ENCODE data around the gene POLR2A. TPM values are rescaled to one million over a fixed set of nuclear protein-coding genes. Genes with fewer than 3 reads are reported as not detected.
A peak's percentile ranks its signal among the peaks of the same experiment; 100 is the strongest.
"Not testable (repeated sequence)": the region's sequence is repeated elsewhere in the genome, so short reads cannot be mapped to it uniquely, and the experiment has no call there.

POLR2A gene
- total RNA-seq, 1 donor from 2014 or later, result 91.3 TPM

DNA sequence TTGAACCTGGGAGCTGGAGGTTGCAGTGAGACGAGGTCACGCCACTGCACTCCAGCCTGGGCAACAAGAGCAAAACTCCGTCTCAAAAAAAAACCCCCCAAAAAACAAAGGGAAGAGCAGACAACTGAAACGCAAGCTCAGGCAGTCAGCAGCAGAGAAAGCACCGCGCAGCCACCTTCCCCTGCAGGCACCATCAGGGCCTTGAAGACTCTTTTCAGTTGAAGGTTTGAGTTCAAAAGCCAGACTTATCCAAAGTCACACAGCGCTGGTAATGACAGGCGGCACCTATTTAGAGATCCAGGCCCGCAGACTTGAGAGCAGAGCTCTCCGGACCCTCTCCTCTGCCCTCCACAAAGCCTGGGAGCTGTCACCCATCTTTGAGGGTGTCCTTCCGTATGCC, 15.9 kb upstream of the POLR2A start:
- peaks cover 13 to 21% (median 16%) of the 10 kb centered on the region in 3 donors for H3K36me3 ChIP-seq (ENCODE audit: control insufficient read depth in 3 of 3, insufficient read depth in 3 of 3, low read length in 3 of 3)
- H3K9ac ChIP-seq (ENCODE audit: low read depth in 1 of 3, low read length in 3 of 3), result no peak overlapping the region
- H3K4me3 ChIP-seq (ENCODE audit: low read length in 3 of 3), result no peak overlapping the region
- no peaks in the 10 kb centered on the region for H3K9me3 ChIP-seq (ENCODE audit: control insufficient read depth in 3 of 3, low read length in 3 of 3)
- H3K4me1 ChIP-seq (ENCODE audit: control insufficient read depth in 3 of 3, insufficient read depth in 3 of 3, low read length in 3 of 3), result peaks cover 22 to 34% (median 30%) of the 10 kb centered on the region in 3 donors
- H3K27me3 ChIP-seq (ENCODE audit: control insufficient read depth in 3 of 3, insufficient read depth in 3 of 3, low read length in 3 of 3), result no peaks in the 10 kb centered on the region
- H3K27ac ChIP-seq (ENCODE audit: low read depth, low read length), result no peak overlapping the region

DNA sequence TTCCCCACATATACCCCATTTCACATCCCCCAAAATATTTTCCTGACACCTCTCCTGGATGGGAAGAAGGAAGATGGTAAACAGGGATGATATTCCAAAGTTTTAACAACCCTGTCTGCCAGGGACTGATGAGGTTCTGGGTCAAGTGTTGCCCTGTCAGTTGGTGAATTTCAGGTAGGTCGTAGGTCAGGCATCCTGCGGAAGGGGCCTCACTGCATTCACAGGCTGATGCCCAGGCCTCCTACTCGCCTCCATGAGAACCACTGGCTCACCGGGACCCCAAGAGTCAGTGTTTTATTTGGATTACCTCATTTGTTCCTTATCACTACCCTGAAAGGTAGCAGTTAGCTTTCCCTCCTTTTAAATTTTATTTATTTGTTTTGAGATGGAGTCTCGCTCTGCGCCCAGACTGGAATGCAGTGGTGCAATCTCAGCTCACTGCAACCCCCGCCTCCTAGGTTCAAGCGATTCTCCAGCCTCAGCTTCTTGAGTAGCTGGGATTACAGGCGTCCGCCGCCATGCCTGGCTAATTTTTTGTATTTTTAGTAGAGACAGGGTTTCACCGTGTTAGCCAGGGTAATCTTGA, 15.3 kb upstream of the POLR2A start:
- no peaks in the 10 kb centered on the region for H3K9me3 ChIP-seq (ENCODE audit: control insufficient read depth in 3 of 3, low read length in 3 of 3)
- no peak overlapping the region for H3K27ac ChIP-seq (ENCODE audit: low read depth, low read length)
- H3K4me3 ChIP-seq (ENCODE audit: low read length in 3 of 3), result no peak overlapping the region
- no peaks in the 10 kb centered on the region for H3K27me3 ChIP-seq (ENCODE audit: control insufficient read depth in 3 of 3, insufficient read depth in 3 of 3, low read length in 3 of 3)
- no peak overlapping the region for H3K9ac ChIP-seq (ENCODE audit: low read depth in 1 of 3, low read length in 3 of 3)
- H3K36me3 ChIP-seq (ENCODE audit: control insufficient read depth in 3 of 3, insufficient read depth in 3 of 3, low read length in 3 of 3), result peaks cover 9 to 15% (median 10%) of the 10 kb centered on the region in 3 donors
- H3K4me1 ChIP-seq (ENCODE audit: control insufficient read depth in 3 of 3, insufficient read depth in 3 of 3, low read length in 3 of 3), result peaks cover 26 to 38% (median 30%) of the 10 kb centered on the region in 3 donors

DNA sequence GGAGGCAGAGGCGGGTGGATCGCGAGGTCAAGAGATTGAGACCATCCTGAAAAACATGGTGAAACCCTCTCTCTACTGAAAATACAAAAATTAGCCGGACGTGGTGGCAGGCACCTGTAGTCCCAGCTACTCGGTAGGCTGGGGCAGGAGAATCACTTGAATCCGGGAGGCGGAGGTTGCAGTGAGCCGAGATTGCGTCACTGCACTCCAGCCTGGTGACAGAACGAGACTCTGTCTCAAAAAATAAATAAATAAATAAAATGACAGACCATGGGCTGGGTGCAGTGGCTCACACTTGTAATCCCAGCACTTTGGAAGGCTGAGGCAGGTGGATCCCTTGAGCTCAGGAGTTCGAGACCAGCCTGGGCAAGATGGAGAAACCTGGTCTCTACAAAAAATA, 14.3 kb upstream of the POLR2A start:
- H3K27me3 ChIP-seq (ENCODE audit: control insufficient read depth in 3 of 3, insufficient read depth in 3 of 3, low read length in 3 of 3); H3K9ac ChIP-seq (ENCODE audit: low read depth in 1 of 3, low read length in 3 of 3); H3K4me3 ChIP-seq (ENCODE audit: low read length in 3 of 3); H3K27ac ChIP-seq (ENCODE audit: low read depth, low read length); H3K9me3 ChIP-seq (ENCODE audit: control insufficient read depth in 3 of 3, low read length in 3 of 3): not testable (repeated sequence)
- H3K4me1 ChIP-seq (ENCODE audit: control insufficient read depth in 3 of 3, insufficient read depth in 3 of 3, low read length in 3 of 3), result peaks cover 33 to 44% (median 36%) of the 10 kb centered on the region in 3 donors
- peaks cover 7 to 12% (median 7%) of the 10 kb centered on the region in 3 donors for H3K36me3 ChIP-seq (ENCODE audit: control insufficient read depth in 3 of 3, insufficient read depth in 3 of 3, low read length in 3 of 3)

DNA sequence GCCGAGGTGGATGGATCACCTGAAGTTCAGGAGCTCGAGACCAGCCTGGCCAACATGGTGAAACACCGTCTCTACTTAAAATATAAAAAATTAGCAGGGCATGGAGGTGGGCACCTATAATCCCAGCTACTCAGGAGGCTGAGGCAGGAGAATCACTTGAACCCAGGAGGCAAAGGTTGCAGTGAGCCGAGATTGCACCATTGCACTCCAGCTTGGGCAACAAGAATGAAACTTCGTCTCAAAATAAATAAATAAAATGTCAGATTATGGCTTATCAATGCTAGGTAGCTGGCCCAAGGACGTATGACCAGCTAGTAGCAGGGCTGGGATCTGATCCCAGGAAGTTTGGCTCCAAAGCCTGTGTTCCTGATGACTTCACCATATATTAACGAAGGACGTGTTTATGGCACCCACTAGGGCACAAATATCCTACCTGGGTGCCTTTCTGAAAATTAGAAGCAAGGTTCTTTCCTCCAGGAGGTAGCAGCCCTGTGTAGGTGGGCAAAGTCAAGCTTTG, 13.7 kb upstream of the POLR2A start:
- Histone ChIP-seq H3K4me1 (ENCODE audit: control insufficient read depth in 3 of 3, insufficient read depth in 3 of 3, low read length in 3 of 3) (peaks cover 38 to 48% (median 39%) of the 10 kb centered on the region in 3 donors), H3K9ac (ENCODE audit: low read depth in 1 of 3, low read length in 3 of 3) (peak overlapping the region in 2 of 3 donors; percentile 1 to 5)
- not testable (repeated sequence) for H3K36me3 ChIP-seq (ENCODE audit: control insufficient read depth in 3 of 3, insufficient read depth in 3 of 3, low read length in 3 of 3); H3K27me3 ChIP-seq (ENCODE audit: control insufficient read depth in 3 of 3, insufficient read depth in 3 of 3, low read length in 3 of 3); H3K9me3 ChIP-seq (ENCODE audit: control insufficient read depth in 3 of 3, low read length in 3 of 3); H3K27ac ChIP-seq (ENCODE audit: low read depth, low read length); H3K4me3 ChIP-seq (ENCODE audit: low read length in 3 of 3)

DNA sequence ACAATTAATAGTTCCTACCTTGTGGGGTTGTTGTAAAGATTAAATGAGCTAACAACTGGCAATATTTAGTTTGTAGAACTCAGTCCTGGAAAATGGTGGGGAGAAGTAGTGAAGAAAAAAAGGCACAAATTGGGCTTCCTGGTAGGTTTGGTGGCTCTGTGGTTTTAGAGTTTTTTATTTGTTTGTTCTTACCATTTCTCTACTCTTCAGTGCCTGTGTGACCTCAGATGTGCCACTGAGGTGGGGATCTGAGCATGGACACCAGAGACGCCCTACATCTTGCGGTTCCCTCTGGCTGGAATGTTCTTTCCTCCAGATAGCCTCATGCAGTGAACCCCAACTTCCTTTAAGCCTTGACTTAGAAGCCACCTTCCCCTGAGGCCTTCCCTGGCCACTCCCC, 12.4 kb upstream of the POLR2A start:
- Histone ChIP-seq H3K4me3 (ENCODE audit: low read length in 3 of 3) (no peak overlapping the region), H3K9ac (ENCODE audit: low read depth in 1 of 3, low read length in 3 of 3) (no peak overlapping the region), H3K9me3 (ENCODE audit: control insufficient read depth in 3 of 3, low read length in 3 of 3) (no peaks in the 10 kb centered on the region), H3K36me3 (ENCODE audit: control insufficient read depth in 3 of 3, insufficient read depth in 3 of 3, low read length in 3 of 3) (peaks cover 0 to 3% (median 2%) of the 10 kb centered on the region in 3 donors), H3K27ac (ENCODE audit: low read depth, low read length) (peak overlapping the region; percentile 19), H3K27me3 (ENCODE audit: control insufficient read depth in 3 of 3, insufficient read depth in 3 of 3, low read length in 3 of 3) (no peaks in the 10 kb centered on the region), H3K4me1 (ENCODE audit: control insufficient read depth in 3 of 3, insufficient read depth in 3 of 3, low read length in 3 of 3) (peaks cover 43 to 50% (median 43%) of the 10 kb centered on the region in 3 donors)

DNA sequence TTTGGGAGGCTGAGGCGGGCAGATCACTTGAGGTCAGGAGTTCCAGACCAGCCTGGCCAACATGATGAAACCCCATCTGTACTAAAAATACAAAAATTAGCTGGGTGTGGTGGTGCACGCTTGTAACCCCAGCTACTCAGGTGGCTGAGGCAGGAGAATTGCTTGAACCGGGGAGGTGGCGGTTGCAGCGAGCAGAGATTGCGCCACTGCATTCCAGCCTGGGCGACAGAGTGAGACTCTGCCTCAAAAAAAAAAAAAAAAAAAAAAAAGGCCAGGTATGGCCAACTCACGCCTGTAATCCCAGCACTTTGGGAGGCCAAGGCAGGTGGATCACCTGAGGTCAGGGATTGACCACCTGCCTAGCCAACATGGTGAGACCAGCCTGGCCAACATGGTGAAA, 9.4 kb upstream of the POLR2A start:
- H3K36me3 ChIP-seq (ENCODE audit: control insufficient read depth in 3 of 3, insufficient read depth in 3 of 3, low read length in 3 of 3); H3K27me3 ChIP-seq (ENCODE audit: control insufficient read depth in 3 of 3, insufficient read depth in 3 of 3, low read length in 3 of 3); H3K4me3 ChIP-seq (ENCODE audit: low read length in 3 of 3); H3K9me3 ChIP-seq (ENCODE audit: control insufficient read depth in 3 of 3, low read length in 3 of 3): not testable (repeated sequence)
- peaks cover 51 to 60% (median 54%) of the 10 kb centered on the region in 3 donors for H3K4me1 ChIP-seq (ENCODE audit: control insufficient read depth in 3 of 3, insufficient read depth in 3 of 3, low read length in 3 of 3)
- H3K27ac ChIP-seq (ENCODE audit: low read depth, low read length), result peak overlapping the region; percentile 99
- H3K9ac ChIP-seq (ENCODE audit: low read depth in 1 of 3, low read length in 3 of 3), result peak overlapping the region in 1 of 3 donors; percentile 16

GRCh38 chr17:7475764-7476422, 8.3 kb upstream of the POLR2A start:
- Histone ChIP-seq H3K27ac (ENCODE audit: low read depth, low read length) (peak overlapping the region; percentile 99), H3K4me3 (ENCODE audit: low read length in 3 of 3) (peak overlapping the region; percentile 44 to 97 (median 65)), H3K4me1 (ENCODE audit: control insufficient read depth in 3 of 3, insufficient read depth in 3 of 3, low read length in 3 of 3) (peaks cover 55 to 63% (median 56%) of the 10 kb centered on the region in 3 donors), H3K36me3 (ENCODE audit: control insufficient read depth in 3 of 3, insufficient read depth in 3 of 3, low read length in 3 of 3) (no peaks in the 10 kb centered on the region), H3K9ac (ENCODE audit: low read depth in 1 of 3, low read length in 3 of 3) (peak overlapping the region; percentile 42 to 97 (median 54)), H3K27me3 (ENCODE audit: control insufficient read depth in 3 of 3, insufficient read depth in 3 of 3, low read length in 3 of 3) (no peaks in the 10 kb centered on the region), H3K9me3 (ENCODE audit: control insufficient read depth in 3 of 3, low read length in 3 of 3) (no peaks in the 10 kb centered on the region)

DNA sequence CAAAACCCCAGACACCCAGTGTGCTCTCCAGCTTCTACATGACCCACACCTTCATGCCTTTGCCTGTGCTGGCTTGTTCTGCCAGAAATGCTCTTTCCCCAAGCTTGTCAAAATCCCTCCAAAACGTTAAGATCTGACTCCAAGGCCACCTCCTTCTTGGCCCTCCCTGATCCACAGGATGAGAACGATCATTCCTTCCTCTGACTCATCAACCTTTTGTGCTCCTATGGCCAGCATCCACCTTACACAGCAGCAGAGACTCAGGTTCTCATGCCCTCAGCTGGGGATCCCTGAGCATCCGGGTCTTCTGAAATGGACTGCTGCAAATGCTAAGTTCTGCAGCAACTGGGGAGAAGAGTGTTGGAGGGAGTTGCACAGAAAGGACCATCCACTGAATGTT, 7.7 kb upstream of the POLR2A start:
- Histone ChIP-seq H3K9me3 (ENCODE audit: control insufficient read depth in 3 of 3, low read length in 3 of 3) (no peaks in the 10 kb centered on the region), H3K4me1 (ENCODE audit: control insufficient read depth in 3 of 3, insufficient read depth in 3 of 3, low read length in 3 of 3) (peaks cover 56 to 63% (median 57%) of the 10 kb centered on the region in 3 donors), H3K27ac (ENCODE audit: low read depth, low read length) (peak overlapping the region; percentile 99), H3K9ac (ENCODE audit: low read depth in 1 of 3, low read length in 3 of 3) (peak overlapping the region; percentile 42 to 97 (median 54)), H3K4me3 (ENCODE audit: low read length in 3 of 3) (peak overlapping the region; percentile 44 to 97 (median 65)), H3K27me3 (ENCODE audit: control insufficient read depth in 3 of 3, insufficient read depth in 3 of 3, low read length in 3 of 3) (no peaks in the 10 kb centered on the region), H3K36me3 (ENCODE audit: control insufficient read depth in 3 of 3, insufficient read depth in 3 of 3, low read length in 3 of 3) (no peaks in the 10 kb centered on the region)

GRCh38 chr17:7476951-7477350, 7.2 kb upstream of the POLR2A start:
- Histone ChIP-seq H3K9ac (ENCODE audit: low read depth in 1 of 3, low read length in 3 of 3) (peak overlapping the region; percentile 54 to 97 (median 92)), H3K4me1 (ENCODE audit: control insufficient read depth in 3 of 3, insufficient read depth in 3 of 3, low read length in 3 of 3) (peaks cover 56 to 65% (median 61%) of the 10 kb centered on the region in 3 donors), H3K36me3 (ENCODE audit: control insufficient read depth in 3 of 3, insufficient read depth in 3 of 3, low read length in 3 of 3) (no peaks in the 10 kb centered on the region), H3K27ac (ENCODE audit: low read depth, low read length) (peak overlapping the region; percentile 99), H3K27me3 (ENCODE audit: control insufficient read depth in 3 of 3, insufficient read depth in 3 of 3, low read length in 3 of 3) (no peaks in the 10 kb centered on the region), H3K9me3 (ENCODE audit: control insufficient read depth in 3 of 3, low read length in 3 of 3) (no peaks in the 10 kb centered on the region), H3K4me3 (ENCODE audit: low read length in 3 of 3) (peak overlapping the region; percentile 85 to 97 (median 96))
